ENCODE results near the gene SH3RF1.
"Not testable (repeated sequence)": the region's sequence is repeated elsewhere in the genome, so short reads cannot be mapped to it uniquely, and the experiment has no call there.

The SH3RF1 gene

DNA sequence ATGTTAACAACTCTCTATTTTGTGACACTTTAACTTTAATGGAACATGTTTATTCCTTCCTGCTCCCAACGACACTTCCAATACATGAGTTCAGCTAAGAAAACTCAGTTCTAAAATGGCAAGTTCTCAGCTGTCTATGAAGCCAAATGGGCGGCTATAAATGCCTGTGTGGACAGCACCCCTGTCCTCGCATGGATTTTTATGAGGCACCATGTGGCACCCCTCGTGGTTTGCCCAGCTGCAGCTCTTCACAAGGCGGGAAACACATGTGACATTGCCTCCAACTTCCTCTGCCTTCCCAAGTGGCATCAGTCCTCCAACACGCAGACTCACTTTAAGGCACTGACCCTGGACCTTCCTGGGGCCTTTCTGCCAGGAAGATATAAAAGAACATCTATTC lies 48.0 kb downstream of the SH3RF1 start:
- DNase-seq: no peak

DNA sequence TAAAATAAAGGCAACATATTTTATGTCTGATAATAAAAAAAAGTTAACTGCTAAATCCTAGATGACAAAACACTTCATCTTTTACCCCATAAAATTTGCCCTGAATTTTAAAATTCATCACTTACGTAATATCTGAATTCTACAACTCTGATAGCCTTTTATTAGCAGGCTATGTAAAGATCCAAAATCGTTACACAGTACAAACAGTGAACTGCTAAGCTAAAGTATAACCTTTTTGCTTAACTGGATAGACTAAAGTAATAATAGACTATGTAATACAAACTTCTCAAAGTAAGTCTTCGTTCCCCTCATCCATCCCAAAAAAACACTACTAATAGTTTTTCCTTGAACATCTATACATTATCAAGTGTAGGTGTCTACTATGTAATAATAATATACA lies 49.1 kb downstream of the SH3RF1 start:
- DNase-seq: no peak

DNA sequence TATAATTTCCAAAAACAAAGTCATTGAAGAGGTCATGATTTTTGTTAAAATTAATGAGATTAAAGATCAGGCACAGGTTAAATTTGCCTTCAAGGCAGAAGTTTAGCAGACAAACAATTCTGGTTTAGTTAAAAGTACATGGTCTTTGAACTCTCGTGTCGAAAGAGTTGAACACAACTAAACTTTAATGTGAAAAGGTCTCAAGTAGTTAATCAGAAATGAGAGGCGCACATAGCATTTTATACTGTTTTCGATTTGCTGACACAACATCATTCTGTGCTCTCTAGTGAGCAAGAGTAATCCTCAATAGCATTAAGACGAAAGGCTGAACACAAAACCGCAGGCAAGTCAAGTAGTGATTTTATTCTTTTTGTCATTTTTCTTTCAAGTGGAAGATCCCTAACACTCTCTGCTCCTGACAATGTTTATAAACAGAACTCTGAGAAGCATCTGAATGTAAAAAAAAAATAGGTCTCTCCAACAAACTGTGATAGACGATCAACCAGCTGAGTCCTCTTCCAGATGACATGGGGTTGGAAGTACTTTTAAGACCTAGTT lies 49.8 kb downstream of the SH3RF1 start:
- no peak for DNase-seq

DNA sequence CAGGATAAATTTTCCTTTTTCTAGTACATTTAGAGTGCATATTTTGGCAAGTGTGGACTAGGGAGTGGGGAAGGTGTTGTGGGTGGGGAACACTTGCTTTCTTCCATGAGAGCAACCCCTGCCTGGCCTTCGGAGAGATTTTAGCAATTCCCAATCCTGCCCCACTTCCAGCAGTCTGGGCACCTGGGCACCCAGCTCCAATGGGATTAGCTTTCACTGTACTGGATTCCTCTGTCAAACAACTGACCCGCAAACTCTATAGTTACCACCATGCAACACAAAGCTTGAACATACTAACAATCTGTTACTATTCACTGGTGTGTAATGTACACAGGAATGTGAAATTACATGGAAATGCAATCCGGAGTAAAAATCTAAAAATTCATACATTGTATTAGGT lies 50.3 kb downstream of the SH3RF1 start:
- no peak for DNase-seq

DNA sequence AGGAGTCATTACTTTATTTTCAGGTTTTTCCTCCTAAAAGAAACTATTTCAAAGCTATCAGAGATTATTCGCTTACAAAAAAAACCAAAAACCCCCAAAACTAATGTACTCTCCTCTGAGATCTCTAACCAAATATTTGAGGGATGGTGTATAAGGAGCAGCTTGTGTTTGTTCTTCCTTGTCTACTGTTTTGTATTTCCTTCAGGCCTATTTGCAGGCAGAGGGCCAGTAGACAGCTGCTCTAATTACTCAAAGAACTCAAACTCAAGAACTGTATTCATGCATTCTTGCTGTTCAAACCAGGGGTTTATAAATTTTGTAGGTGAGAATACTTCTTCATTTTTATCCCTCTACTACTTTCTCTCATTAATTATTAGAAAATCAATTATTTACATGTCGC lies 51.3 kb downstream of the SH3RF1 start:
- DNase-seq: no peak

DNA sequence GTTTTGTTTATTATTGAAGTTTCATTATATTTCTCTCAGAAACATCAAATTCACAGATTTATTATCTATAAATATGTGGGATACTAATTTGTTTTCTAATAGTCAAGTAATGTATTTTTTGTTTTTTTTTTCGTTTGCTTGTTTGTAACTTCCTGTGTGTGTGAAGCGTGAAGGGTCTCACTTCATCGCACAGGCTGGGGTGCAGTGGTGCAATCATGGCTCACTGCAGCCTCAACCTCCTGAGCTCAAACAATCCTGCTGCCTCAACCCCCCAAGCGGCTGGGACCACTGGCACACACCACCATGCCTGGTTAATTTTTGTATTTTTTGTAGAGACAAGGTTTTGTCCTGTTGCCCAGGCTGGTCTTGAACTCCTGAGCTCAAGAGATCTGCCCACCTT lies 55.1 kb downstream of the SH3RF1 start:
- no peak for DNase-seq

DNA sequence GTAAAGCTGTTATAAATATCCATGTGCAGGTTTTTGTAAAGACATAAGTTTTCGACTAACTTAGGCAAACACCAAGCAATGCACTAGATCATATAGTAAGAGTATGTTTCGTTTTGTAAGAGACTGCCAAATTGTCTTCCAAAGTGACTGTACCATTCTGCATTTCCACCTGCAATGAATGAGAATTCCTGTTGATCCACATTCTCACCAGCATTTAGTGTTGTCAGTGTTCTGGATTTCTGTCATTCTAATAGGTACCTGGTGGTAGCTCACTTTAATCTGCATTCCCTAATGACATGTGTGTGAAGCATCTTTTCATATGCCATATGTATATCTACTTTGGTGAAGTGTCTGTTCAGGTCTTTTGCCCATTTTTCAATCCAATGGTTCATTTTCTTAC lies 57.8 kb downstream of the SH3RF1 start:
- no peak for DNase-seq

DNA sequence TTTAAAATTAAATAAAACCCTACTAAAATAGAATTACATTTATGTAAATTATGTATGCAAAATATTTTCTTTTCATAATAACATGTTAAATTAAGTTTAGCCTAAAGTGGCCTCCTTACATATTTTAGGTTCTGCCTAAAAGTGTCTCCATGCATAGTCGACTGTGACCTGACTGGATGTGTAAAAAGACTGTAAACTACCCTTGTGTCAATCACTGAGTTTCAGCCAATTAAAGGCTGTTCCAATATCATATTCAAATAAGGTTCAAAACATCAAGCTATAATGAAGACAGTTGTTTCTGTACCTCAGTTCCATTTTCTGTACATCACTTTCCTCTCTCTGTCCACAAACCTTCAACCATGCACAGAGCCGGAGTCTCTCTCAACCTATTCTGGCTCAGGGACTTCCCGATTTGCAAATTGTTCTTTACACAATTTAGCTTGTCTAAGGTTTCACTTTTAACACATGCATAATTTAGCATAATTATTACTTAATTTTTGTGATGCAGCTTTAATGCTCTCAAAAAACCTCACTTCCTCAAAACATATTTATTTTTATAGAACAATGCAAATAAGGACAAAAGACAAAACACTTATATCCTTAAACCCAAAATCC lies 60.1 kb downstream of the SH3RF1 start:
- DNase-seq: no peak

DNA sequence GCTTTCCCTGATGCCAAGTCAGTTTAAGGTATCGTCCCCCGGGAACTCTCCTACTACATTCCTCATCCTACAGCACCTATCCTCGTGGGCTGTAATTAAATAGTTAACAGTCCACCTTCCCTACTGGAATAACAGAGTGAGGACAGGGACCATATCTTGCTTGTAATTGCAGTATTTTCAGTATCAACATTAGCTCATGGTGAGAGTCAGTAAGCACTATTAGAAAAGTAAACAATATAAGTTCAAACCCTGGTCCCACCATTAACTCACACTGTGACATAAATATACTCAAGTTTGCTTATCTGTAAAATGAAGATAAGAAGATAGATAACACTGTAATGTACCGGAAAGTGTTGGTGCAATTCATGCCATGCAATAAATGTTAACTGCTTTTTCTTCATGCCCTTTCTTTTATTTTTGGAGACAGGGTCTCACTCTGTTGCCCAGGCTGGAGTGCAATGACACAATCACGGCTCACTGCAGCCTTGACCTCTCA lies 61.3 kb downstream of the SH3RF1 start:
- DNase-seq: no peak

DNA sequence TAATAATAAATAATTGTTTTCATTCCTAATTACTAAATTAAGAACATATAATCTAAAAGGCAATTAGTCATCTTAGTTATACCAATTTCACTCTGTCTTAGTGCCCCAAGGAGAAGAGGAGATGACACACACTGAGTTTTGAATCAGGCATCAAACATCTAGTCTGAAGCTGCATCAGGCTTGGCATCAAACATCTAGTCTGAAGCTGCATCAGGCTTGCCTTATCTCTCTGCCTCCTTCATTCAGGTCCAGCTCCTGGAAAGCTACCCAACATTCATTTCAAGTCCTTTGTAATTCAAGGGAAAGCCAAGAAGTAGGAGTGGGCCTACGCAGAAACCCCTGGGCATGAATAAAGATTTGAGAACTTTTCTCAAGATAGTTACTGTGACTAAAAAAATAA lies 62.2 kb downstream of the SH3RF1 start:
- DNase-seq: no peak

DNA sequence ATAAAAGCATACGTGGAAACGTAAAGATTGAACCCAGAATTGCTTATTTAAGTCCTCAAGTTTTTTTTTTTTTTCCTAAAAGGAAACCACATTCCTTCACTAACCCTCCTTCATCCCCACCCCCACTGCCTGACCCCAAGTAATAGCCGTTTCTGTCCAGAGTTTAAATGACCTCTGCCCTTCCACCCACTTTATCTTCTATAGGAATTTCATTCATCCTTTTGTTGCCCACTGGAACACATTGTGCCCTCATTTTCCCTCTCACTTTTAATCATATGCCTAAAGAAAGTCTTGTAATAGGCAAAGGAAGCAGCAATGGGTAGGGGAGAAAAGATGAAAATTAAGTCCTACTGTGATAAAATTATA lies 62.7 kb downstream of the SH3RF1 start:
- no peak for DNase-seq

DNA sequence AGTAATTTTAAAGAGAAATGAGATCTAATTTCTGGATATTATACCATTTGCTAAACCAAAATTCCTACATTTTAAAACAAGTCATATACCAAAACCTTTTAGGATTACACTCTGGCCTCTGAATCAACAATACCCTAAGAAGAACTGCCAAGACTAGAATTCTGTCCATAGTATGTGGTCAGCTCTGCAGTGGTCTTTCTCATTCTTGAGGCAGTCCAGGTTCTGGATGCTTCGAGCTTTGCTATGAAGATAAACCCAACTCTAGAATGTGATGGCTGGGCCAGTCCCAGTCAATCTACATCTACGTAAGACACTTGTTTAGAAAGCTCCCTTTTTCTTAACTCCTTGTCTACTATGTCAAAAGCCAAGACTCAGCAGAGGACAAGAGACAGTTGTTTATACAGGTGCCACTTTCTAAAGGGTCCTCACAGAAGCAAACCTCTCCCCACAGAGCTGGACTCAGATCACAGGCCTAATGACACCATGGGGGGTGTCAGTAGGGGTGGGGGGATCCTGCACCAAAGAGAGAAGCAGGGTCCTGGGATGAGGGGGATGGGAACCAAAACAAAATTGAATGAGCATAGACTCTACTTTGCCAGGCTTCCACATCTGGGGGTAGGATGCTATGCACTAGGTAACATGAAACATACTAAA lies 63.2 kb downstream of the SH3RF1 start:
- no peak for DNase-seq

DNA sequence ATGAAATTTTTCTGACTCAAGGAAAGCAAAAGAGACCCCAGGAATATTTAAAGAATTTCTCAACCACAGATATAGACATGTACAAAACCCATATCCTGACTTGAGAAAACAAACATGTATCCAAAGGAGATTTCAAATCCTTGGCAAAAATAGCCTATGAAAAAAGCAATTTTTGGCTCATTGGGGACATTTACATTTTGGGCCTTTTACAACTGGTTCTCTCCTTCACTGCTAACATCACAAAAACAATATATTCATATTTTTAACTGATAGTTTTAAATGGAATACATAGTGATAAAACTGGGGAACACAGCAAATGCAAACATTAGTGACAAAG lies 65.0 kb downstream of the SH3RF1 start:
- no peak for DNase-seq

DNA sequence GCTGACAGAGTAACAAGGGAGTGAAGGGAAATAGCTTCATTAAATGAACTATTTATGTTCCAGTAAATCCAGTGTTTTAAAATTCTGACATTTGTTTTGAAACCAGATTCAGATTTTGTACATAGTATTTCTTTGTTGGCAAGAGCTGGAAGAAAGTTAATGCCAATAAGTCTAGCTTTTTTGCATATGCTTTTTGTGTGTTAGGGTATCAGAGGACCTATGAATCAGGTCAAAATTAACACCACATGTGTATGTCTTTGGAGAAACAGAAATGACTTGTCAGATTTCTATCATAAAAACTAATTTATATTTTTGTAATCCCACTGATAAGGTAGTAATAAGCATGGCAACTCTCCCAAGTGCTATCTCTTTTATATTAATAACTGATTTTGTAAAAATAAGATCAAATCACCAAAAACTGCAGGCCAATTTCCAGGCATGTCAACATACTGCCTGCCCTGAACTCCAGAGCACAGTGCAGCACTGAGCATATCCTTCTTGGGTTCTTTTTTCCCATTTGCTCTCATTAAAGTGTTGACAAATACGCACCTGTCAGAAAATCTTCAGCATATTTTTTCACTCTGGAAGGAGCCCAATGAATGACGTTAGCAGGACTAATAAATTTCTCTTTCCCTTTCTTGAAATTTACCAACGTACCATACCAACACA lies 65.5 kb downstream of the SH3RF1 start:
- DNase-seq: no peak

DNA sequence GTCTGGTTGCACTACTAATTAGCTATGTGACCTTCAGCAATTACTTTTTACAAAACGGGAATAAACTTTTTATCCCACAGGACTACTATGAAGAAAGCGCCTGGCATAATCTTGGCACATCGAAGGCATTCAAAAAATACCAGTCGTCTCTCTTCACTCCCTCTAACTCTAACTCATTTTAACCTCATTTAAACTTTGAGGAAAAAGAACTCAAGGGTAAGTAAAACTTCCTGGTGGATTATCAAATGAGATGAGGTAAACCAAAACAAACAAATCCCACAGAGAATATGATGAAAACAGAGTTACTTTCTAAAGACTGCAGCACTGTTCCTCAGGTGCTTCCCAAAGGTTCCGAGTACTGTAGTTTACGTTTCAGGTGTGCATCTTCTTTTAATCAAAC lies 66.9 kb downstream of the SH3RF1 start:
- DNase-seq: no peak

DNA sequence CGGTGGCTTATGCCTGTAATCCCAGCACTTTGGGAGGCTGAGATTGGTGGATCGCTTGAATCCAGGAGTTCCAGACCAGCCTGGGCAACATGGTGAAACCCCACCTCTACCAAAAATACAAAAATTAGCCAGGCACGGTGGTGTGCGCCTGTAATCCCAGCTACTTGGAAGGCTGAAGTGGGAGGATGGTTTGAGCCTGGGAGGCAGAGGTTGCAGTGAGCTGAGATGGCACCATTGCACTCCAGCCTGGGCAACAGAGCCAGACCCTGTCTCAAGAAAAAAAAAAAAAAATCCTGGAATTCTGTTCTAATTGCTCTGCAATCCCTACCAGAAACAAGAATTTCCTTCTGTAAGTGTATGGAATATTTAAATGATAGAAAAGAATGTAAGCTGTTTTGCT lies 67.5 kb downstream of the SH3RF1 start:
- DNase-seq: not testable (repeated sequence)

DNA sequence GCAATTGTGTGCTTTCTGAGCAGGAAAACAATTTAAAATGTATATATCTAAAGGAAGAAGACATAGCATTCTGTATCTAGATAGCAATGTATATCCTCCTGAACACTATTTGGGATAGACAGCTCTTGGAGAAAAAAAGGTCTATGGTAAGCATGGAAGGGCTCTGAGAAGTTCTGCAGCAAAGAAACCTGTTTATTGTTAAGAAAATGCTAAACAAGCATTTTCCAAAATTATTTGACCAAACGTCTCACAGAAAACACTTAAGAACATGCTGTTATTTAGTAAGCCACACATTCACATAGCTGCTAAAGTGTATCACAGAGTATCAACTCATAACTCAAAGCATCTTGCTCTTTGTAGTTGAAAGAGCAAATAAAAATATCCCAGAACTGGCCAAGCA lies 67.9 kb downstream of the SH3RF1 start:
- DNase-seq: no peak

DNA sequence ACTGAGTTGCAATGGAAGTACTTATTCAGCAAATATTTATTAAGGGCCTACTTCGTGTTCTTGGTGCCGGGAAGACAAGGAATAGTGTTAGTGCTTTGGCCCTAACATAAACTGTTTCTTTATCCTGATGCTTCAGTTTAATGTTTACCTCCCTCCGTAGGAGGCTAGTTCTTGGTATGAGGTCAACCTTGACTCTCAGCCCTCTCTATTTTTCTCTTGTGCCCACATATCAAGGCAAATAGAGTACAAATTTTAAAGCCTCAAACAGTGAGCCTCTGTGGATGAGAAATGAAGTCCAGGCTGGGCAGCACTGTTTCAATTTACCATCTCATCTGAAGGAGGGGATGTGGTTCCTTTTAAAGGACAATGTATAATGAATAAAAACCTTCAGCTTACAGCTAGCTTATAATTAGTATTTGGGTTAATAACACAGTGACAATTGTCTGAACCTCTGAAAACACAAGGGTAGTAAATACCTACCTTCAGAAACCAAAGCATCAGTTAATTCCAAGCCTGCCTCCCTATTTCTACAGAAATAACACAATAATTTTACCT lies 68.5 kb downstream of the SH3RF1 start:
- DNase-seq: no peak

DNA sequence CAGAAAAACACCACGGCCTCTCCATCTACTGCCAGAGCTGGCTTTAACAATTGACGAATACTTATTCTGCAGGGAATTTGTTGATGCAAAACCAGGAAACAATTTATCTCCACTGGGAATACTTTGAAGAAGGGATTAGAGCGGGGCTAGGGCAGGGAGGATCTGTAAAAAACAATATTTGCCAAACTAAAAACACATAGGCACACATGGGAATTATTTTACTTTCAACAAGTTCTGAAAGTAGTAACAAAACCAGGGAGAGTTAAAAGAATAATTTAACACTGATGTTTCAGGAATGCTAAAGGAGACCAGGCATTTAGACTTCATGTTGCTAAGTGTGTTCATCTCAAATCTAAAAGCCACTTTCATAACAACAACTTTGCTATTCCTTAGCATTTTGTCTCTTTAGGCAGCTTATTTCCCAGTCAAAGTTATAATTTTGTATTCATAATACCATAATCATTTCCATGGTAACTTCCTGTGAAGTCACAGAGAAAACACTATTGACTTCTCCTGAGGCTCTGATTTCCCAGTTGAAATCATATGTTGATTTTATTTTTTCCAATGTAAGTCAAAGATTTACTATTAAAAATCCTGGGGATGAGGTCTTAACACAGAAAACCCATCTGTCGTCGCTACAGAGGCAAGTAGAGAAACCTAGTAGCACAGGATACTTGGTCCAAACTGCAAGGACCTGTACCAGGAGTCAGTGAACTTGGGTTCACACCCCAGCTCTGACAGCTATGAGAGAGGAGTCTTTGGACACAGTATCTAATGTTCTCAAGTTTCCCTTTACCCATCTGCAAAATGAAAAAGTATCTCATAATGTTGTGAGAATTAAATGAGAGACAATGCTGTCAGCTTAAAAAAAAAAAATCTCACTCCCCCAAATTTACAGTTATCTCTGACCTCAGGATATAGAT lies 69.3 kb downstream of the SH3RF1 start:
- DNase-seq: peak; percentile 33

DNA sequence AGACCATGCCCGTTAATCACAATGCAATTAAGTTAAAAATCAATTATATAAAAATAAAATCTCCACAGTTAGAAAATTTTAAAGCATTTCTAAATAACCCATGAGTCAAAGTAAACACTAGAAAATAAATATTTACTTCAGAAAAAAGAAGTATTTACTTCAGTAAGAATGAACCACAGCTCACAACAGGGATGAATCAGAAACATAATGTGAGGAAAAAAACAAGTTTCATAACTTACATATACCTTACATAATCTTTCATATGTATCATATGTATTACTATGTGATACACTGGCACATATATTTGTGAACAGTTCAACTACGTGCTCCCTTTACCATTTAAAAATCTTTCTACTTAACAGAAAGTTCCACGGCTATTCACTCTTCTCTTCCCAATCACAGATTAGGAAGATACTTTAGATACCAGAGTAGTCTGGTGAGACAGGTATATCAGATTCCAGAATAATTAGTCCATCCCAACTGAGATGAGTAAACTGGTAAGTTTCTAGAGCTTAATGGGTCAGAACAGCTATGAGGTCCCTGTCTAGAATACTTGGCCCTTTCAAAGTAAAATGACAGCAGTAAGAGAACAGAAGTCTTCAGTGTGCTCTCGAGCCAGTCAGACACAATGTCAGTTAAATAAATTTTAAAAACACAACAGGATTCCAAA lies 70.3 kb downstream of the SH3RF1 start:
- no peak for DNase-seq

DNA sequence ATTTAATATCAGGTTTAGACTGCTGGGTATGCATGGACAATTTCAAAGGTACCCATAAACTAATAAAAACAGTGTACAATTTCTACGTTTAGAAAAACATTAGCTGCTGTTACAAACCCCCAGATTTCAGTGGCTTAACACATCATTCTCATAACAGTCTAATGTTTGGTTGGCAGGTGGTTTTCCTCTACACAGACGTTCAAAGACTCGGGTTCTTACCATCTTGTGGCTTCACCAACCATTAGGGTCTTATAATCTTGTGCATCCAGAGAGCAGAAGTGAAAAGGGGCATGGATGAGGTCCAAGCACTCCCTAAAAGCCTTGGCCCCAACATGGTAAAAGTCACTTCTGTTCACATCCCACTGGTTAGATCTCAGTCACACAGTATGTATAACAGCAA lies 71.6 kb downstream of the SH3RF1 start:
- DNase-seq: no peak

DNA sequence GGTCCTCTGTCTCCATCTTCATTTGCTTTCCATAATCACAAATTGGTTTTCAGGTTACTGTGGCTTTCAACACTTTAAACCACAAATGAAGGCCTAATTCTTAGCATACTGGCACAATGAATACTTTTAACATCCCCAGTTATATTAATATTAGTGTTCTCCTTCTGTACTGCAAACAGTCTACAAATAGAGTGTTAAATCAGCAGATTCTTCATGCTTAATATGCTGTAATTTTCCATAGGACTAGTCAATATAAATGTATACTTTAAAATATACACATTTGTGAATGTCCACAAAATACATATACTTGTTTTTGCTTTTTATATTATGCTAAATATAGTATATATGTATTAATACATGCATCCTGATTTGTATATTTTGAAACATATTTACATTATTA lies 72.6 kb downstream of the SH3RF1 start:
- no peak for DNase-seq

Data from NCI-H1436 (cell line).